HG03565 (cell line): ENCODE data around the gene SBNO2.
"Not testable (repeated sequence)": the region's sequence is repeated elsewhere in the genome, so short reads cannot be mapped to it uniquely, and the experiment has no call there.

Experiments used
- ATAC-seq: cut with Tn5 transposase; IDR thresholded peaks from one replicate; pipeline ENCODE4 v1.9.1; 2021; ENCODE audit warnings: mild to moderate bottlenecking, moderate library complexity; ENCODE audit not compliant: unreplicated experiment

The SBNO2 gene

DNA sequence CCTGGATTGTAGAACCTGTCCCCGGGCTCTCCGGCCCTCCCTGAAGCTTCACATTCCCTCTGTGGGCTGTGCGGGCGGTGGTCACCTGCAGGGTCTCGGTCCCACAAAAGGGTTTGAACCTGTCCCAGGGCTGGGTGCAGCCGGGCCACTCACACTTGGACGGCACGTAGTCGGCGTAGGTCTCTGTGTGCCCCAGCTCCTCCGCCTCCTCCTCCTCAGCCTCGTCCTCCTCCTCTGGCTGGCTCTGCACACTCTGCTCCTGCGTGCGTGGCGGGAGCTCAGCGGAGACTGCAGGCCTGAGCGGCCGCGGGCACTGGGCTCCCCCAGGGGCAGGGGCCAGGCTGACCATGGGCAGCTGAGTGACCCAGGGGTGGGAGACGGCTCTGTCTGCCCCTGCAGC is 50.7 kb downstream of the SBNO2 start:
- no peak for ATAC-seq

DNA sequence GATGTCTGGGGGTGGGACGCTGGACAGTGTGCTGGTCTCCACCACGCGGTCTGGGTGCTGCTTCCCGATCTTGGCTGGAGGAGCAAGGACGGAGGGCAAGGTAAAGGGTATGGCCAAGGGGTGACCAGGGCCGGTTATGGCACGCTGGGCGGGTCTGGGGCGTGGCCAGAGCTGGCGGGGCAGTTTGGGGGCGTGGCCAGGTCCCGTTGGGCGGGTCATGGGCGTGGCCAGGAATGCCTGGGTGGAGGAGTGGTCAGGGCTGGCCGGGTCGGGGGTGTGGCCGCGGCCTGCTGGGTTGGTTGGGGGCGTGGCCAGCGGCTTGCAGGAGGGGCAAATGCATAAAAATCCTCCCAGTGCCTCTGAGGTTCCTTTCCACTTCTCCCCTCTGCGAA is 51.1 kb downstream of the SBNO2 start:
- no peak for ATAC-seq

DNA sequence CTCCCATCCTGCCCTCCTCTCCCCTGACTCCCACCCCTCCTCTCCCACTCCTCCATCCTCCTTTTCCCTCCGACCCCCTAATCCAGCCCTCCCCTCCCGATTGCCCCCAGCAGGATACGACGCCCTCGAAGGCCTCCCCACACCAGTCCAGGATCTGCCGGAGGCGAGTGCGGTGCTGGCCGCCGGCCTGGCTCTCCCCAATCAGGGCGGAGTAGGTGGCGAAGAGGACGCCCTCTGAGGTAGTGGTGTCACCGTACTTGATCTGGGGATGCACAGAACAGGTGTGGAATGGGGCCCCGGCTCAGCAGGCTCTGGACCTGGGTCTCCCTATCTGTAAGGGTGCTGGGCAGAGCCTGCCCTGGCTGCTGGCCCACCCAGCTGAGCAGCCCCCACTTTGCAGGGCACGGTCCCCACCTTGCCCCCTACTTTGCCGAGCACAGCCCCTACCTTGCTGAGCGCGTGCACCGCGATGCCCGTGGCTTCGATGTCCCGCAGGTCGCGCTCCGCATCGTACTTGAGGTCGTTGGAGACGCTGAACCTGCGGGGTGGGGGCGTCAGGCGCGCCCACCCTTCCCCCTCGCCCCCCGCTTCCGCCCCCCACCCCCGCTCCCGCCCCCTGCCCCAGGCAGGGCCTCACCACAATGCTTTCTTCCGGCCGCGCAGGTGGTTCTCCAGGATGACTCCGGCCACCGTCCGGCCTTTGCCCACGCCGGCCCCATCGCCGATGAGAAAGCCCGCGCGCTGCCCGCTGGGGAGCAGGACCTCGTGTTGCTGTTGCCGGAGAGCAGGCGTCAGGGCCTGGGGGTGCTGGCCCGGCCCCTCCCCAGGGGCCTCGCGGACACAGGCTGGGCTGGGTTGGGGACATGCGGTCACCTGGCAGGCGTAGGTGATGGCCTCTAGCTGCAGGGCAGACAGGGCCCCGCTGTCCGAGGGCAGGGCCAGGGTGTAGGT is 51.8 kb downstream of the SBNO2 start:
- ATAC-seq: no peak

DNA sequence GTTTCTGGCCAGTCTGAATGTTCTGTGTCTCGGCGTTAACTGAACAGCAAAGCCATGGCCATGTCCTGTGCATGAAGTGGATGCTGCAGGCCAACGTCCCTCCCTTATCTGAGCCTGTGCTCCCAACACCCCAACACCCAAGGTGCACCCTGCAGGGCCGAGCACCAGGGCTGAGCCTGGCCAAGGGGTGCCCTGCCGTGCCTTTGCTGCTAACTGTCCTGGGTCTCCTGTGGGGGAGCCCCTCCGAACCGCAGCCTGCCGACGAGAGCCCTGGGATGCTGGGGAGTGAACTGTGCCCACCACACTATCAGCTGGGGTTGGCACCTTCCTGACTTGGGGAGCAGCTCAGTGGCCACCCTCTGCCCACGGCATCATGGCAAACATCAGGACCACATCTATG is 52.7 kb downstream of the SBNO2 start:
- ATAC-seq: no peak

DNA sequence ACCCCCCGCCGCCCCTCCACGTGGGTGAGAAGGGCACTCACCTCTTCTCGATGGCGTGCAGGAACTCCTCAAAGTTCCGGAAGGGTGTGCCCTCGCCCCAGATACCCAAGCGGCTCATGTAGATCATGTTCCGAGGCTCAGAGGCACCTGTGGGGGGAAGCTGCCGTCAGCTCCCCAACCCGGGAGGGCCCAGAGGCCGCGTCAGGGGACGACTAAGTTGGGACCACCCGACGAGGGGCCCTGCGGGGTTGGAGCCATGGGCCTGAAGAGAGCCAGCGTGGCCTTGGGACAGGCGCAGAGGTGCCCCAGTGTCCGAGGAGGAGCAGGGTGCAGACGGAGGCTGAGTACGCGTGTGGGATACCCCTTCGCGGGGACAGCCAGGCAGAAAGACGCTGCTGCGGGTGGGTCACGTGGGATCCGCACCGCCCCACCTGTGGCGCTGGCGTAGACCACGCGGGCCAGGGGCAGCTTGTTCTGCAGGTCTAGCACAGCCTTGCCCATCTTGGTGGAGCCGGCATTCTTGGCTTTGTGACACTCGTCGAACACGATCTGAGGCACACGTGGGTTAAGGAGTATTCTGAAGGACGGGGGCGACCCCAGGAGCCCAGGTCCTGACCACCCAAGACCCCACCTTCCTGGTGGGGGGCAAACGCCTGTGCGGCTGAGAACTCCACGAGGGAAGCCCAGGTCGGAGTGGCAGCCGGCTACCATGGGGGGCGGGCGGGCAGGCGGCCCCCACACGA is 54.4 kb downstream of the SBNO2 start:
- no peak for ATAC-seq

DNA sequence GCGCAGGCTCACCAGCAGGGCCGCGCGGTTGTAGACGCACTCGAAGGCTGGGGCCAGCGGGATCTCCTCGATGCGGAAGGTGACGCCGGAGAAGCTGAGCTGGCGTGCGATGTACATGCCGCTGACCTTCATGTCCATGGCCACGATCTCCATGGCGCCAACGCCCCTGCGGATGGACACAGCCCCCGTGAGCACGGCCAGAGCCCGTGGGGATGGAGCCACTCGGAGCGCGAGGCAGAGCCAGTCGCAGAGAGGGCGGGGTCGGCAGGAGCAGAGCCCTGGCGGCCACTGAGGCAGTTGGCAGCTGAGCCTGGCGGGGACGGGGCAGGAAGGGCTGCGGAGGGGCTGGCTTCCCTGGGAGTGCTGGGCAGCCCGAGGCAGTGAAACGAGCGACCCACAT is 55.1 kb downstream of the SBNO2 start:
- no peak for ATAC-seq

DNA sequence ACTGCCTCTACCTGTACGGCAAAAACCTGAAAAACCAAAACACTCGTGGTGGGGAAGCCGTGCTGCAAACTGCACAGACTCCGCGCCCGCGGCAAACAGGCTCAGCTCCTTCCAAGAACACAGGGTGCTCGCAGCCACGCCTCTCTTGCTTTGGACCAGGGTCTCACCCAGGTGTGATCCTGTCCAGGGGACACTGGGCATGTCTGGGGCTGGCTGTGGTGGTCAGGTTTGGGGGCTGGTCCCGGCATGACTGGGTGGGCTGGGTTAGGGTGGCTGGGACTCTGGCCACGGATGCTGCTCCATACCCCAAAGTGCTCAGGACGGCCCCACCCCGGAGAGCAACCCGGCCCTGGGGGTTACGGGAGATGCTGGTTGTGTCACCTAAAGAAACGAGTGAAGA is 56.4 kb downstream of the SBNO2 start:
- ATAC-seq: no peak

DNA sequence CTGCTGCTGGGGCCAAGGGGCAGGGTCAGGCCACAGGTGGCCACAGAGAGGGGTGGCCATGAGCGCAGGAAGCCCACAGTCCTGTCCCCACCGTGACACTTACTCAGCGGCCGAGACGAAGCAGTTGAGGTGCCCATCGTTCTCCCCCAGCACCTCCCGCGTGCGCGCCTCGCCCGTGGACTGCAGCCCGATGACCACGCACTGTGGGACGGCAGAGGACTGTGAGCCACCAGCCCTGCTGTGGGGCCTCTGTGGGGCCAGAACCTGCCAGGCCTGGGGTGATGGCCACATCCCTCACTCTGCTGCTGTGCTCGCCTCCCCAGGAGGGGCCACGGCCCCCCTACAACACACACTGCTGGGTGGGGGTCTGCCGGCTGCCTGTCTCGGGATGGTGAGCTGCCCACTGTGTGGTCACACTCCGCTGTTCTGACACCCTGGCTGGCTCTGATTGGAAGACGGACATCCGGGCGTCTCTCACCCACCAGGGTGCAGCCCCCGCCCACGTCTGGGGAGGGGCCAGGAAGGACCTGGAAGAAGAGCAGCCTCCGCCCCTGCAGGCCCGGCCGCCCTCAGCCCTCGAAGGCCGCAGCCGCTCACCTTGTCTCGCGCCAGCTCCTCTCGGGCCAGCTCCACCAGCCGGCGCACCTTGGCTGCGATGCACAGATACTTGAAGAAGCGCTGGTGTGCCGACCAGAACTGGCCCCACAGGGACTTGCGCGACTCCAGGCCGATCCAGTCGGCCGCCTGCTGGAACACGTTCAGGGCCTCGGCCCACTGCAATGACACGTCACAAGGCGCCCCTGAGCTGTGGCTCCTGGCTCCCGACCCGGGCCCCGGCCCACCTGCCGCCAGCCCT is 57.1 kb downstream of the SBNO2 start:
- ATAC-seq: no peak

DNA sequence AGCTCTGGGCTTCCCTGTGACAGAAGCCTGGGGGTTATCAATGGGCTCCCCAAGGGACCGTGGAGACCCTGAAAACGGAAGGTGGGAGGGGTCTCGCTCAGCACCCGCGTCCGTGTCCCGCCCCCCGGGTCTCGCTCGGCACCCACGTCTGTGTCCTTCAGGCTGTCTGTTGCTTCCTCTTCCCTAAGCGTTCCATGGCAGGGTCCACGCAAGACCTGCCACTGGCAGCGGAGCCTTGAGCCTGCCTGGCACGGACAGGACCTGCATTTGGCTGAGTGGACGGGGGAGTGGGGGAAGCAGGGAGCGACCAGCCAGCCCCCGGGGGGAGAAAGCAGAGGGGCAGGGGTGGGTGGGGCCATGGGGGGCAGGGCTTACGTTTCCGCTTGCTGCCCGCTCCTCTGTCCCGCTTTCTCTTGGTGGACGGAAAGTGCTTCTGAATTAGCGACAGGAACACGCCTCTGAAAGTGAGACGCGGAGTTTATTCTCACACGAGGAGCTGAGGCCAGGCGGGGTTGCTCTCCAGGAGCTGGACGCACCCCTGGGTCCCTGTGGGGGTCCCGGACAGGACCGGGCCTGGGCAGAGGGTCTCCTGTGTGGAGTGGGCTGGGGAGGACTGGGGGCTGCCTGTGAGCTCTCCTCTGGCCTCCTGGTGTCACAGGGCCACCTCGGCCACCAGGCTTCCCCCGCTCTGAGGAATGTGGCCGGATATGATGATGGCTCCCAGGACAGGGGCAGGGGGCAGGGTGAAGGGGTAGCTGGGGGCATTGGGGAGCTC is 58.2 kb downstream of the SBNO2 start:
- ATAC-seq: no peak

DNA sequence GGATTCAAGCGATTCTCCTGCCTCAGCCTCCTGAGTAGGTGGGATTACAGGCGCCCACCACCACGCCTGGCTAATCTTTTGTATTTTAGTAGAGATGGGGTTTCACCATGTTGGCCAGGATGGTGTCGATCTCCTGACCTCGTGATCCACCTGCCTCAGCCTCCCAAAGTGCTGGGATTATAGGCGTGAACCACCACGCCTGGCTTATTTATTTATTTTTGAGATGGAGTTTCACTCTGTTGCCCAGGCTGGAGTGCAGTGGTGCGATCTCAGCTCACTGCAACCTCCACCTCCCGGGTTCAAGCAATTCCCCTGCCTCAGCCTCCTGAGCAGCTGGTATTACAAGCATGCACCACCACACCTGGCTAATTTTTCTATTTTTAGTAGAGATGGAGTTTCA is 59.3 kb downstream of the SBNO2 start:
- ATAC-seq: not testable (repeated sequence)

DNA sequence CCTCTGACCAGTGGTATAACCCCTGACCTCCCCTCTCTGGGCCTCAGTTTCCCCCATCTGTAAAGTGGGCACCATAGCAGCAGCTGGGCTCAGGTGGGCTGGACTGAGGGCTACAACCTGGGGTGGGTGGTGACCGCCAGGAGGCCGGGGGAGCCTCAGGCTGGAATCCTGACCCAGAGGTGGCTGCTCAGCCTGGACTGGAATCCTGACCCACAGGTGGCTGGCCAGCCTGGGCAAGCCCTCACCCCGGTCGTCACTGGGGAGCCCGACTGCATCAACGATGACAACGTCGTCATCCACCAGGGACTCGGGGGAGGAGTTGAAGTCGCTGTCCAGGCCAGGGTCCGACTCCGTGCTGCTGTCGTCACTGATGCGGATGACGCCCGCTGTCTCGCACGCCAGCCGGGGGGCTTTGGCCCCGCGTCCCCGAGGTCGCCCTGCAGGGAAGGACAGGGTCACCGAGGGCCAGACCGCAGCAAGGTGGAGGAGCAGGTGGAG is 60.0 kb downstream of the SBNO2 start:
- ATAC-seq: no peak

DNA sequence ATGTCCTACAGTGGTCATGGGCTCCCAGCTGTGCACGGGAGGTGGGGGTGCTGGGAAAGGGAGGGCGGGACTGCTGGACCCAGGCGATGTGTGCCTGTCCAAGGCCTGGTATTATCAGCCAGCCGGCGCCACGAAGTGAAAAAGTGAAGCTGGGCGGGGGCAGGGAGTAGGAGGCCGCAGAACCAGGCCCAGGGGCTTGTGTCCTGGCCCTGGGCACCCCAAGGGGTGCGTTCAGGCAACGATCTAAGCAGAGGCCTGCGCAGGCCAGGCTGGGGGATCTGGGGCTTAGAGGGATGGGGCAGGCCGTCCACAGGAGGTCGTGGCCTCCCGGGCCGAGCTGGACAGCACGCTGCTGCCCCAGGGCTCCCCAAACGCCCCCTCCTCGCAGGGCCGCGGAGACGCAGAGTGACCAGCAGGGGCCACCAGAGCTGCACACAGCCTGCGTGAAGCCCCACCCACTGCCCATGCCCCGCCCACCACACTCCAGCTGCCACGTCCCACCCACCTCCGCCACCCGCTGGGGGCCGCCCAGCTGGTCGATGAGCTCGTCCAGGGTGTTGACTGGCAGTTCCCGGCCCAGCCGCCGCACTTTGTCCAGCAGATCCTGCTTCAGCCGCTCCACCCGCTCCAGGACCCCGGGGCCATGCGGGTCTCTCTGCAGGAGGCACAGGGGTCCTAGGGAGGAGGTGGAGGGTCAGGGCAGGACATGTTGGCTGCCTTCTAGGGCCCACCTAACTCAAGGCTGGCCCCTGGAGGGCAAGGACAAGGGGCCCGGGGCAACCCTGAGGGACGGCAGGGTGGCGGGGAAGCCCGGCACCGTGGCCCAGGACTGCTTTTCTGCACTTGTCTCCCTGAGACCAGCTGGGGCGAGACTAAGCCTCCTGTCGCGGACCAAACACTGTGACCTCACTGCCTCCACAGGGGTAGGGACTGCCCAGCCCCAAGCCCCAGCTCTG is 60.8 kb downstream of the SBNO2 start:
- ATAC-seq: no peak

DNA sequence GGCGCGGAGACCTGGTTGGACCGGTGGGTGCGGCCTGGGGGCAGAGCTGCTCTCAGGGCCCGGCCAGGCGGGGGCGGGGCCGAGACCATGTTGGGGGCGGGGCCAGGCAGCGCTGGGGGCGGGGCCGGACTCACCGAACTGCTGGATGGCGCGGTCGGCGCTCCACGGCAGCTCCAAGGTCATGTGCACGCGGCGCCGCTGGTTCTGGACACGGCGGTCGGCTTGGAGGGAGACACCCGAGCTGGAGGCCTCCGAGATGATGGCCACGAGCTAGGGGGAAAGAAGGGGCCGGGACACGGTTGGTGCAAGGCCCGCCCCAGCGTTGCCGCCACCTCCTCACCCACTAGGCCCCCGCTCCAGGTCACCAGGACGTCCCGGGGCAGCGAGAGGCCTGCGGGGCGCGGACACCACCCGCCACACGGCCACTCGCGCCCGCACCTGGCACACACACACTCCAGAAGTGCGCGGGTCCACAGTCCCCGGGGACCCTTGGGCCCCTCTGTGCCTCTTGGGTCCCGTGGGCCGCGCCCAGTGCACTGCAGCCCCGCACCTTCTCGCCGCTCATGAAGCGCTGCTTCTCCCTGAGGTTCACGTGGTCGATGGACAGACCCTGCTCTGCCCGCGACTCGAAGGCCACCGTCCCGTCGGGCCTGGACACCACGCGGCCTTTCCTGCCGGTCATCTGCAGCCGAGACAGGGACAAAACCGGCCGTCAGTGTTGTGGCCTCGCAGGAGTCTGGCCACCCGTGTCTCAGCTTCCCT is 61.6 kb downstream of the SBNO2 start:
- ATAC-seq: no peak

DNA sequence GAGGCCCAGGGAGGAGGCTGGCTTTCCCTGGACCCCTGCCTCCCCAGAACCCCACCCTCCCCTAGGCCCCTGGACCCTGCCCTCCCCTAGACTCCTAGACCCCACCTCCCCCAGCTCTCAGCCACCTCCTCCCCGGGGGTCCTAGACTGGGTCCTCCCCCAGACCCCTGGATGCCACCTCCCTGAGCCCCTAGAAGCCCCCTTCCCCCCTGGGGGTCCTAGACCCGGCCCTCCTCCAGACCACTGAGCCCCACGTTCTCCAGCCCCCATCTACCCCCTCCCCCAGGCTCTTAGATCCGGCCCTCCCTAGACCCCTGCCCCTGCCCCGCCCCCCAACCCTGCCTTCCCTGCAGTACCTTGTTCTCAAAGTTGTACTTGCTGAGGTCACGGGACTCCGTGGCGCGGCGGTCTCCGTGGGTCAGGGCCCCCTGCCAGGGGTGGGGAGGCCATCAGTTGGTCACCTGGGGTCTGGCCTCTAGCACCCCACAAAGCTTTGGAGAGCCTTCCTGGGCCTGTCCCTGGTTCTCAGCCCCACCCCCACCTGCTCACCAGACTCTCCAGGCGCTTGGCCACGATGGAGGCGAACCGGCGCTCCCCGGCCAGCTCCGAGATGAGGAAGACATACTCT is 62.3 kb downstream of the SBNO2 start:
- no peak for ATAC-seq

DNA sequence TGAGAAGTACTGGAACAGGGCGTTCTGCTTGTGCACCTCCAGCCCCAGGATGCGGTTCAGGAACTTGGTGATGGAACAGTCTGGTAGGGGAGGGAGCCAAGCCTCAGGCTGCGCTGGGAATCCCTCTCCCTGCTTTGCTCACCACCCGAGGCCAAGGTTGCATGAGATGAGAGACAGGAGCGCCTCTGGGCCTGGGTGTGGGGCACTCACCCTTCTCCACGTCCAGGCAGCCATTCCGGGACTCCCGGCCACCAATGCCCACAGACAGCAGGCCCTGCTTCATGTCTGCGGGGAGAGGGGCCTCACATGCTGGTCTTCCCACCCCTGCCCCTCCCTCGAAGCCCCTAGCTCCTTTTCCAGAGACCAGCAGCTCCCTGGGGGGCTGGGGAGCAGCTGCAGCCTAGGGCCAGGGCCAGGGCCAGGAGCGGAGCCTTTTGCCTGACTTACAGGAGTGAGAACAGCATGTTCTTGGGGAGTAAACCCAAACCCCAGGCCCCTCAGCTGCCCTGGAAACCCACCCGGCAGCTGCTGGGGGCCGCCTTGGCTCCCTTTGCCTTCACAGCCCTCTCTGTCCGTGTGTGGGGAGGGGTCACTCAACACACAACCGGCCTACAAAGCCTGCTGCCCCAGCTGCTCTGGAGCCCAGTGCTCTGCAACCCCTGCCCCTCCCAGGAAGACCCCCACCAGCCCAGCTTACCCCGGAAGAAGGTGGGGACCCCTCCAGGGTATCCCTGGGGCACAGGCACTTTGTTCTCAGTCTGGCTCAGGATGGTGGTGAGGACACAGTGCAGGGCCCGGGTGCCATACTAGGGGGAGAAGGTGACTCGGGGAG is 63.0 kb downstream of the SBNO2 start:
- no peak for ATAC-seq

DNA sequence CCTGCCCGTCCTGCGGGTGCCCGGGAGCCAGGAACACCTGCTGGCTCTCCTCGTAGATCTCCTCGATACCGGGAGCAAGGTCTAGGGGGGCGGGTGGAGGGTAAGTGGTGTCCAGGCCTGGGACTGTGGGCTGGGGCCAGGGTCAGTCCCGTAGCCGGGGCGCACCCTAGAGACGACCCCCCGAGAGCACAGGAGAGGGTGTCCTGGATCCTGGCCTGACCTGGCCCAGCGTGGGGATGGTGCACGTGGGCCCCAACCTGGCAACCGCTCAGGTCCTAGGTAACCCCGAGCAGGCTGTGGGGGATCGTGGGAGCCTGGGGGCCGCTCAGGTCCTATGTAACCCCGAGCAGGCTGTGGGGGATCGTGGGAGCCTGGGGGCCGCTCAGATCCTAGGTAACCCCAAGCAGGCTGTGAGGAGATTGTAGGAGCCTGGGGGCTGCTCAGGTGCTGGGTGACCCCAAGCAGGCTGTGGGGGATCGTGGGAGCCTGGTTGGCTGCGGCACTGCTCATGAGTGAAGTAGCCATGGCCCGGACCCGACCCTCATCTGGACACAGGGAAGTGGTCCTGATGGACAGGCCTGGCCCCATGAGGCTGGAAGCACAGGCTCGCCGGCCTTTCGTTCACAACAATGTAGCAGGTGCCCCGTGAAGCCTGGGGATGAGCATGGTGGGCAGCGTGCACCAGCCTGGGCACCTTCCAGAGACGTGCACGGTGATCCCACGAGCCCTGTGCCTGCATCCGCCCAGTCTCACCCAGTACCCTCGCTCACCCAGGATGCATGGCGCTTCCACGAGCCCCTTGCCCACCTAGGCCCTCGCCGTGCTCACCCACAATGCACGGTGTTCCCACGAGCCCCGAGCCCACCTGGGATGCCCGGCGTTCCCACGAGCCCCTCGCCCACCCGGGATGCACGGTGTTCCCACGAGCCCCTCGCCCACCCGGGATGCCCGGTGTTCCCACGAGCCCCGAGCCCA is 64.1 kb downstream of the SBNO2 start:
- ATAC-seq: no peak
